Measurements from ENCODE around the gene CHST8.
A peak's percentile ranks its signal among the peaks of the same experiment; 100 is the strongest.

The CHST8 gene

GRCh38 chr19:33804021-33804799 is 182.5 kb downstream of the CHST8 start:
- no peak for TF ChIP-seq CTCF (conservative IDR thresholded peaks at IDR 0.05; ENCODE audit: low read length)
- no peak overlapping the region for H3K4me3 ChIP-seq (ENCODE audit: low read length)
- DNase-seq (ENCODE audit: low read depth), result peak; percentile 71

- H3K4me3 ChIP-seq (ENCODE audit: low read length), result no peak overlapping the region
- DNase-seq (ENCODE audit: low read depth), result no peak
- TF ChIP-seq CTCF (conservative IDR thresholded peaks at IDR 0.05; ENCODE audit: low read length), result no peak
Observed at GRCh38 chr19:33805313-33805712, 183.6 kb downstream of the CHST8 start.

GRCh38 chr19:33805840-33806433 is 184.2 kb downstream of the CHST8 start:
- no peak overlapping the region for H3K4me3 ChIP-seq (ENCODE audit: low read length)
- no peak for DNase-seq (ENCODE audit: low read depth)
- TF ChIP-seq CTCF (conservative IDR thresholded peaks at IDR 0.05; ENCODE audit: low read length), result no peak

GRCh38 chr19:33806434-33806881 is 184.7 kb downstream of the CHST8 start:
- H3K4me3 ChIP-seq (ENCODE audit: low read length), result no peak overlapping the region
- TF ChIP-seq CTCF (conservative IDR thresholded peaks at IDR 0.05; ENCODE audit: low read length), result no peak
- DNase-seq (ENCODE audit: low read depth), result no peak

- no peak for TF ChIP-seq CTCF (conservative IDR thresholded peaks at IDR 0.05; ENCODE audit: low read length)
- DNase-seq (ENCODE audit: low read depth), result no peak
- H3K4me3 ChIP-seq (ENCODE audit: low read length), result no peak overlapping the region
Observed at GRCh38 chr19:33808399-33808798, 186.6 kb downstream of the CHST8 start.

- no peak for TF ChIP-seq CTCF (conservative IDR thresholded peaks at IDR 0.05; ENCODE audit: low read length)
- DNase-seq (ENCODE audit: low read depth), result no peak
Observed at GRCh38 chr19:33809960-33810359, 188.2 kb downstream of the CHST8 start.

GRCh38 chr19:33810821-33811220 is 189.1 kb downstream of the CHST8 start:
- TF ChIP-seq CTCF (conservative IDR thresholded peaks at IDR 0.05; ENCODE audit: low read length), result no peak
- no peak overlapping the region for H3K4me3 ChIP-seq (ENCODE audit: low read length)
- no peak for DNase-seq (ENCODE audit: low read depth)

More at GRCh38 chr19:33809960-33810359, 188.2 kb downstream of the CHST8 start:
- no peak overlapping the region for H3K4me3 ChIP-seq (ENCODE audit: low read length)
